SK-N-MC (cell line): ENCODE results near the gene BMS1.

Source experiments
- EZH2 ChIP-seq: fragments of 200-600 bp; sonication (generic); IDR thresholded peaks from one replicate; pipeline ENCODE4 v1.6.1; 2017; ENCODE audit warnings: antibody characterized with exemption
- FOXP2 ChIP-seq: optimal IDR thresholded peaks from 2 replicates; pipeline ENCODE3; 2011; ENCODE audit warnings: mild to moderate bottlenecking, moderate library complexity; ENCODE audit not compliant: insufficient read depth; ENCODE audit errors: extremely low read length, control extremely low read depth

DNA sequence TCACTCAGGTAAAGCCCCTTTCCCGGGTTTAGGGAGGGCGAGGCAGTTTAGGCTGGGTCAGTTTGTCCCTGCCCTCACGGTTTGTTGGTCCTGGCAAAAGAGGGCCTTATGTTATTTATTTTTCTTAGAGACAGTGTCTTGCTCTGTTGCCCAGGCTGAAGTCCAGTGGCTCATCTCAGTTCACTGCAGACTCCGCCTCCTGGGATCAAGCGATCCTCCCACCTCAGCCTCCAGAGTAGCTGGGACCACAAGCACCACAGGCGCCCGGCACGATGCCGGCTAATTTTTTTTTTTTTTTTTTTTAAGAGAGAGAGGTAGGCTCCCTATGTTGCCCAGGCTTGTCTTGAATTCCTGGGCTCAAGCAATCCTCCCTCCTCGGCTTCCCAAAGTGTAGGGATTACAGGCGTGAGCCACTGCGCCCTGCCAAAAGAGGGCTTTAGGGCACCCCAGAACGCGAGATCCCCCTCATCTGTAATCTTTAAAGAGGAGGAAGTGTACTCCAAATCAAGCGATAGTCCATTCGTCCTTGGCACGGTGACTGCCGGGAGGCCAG, 626 bp upstream of the BMS1 start:
- TF ChIP-seq EZH2 (no peak), FOXP2 (no peak)
